DMS114 treated with DMSO at 0.1 percent for 48 hours (cell line): ENCODE measurements around the gene TMF1.

ENCODE experiments used
- DNase-seq: peaks from one replicate; lab custom pipeline; 2025; ENCODE audit not compliant: unreplicated experiment; lab: John Stamatoyannopoulos, UW

TMF1 gene

GRCh38 chr3:69013253-69014021 lies 38.7 kb downstream of the TMF1 start, which contains the start of gene EOGT:
TSS of gene EOGT (minus strand) at chr3:69013684. CDS start at chr3:69009846, 3,838 bp downstream.
- DNase-seq, result peak; percentile 18

- no peak for DNase-seq
These were observed 39.3 kb downstream of the TMF1 start for GRCh38 chr3:69012800-69013252.

- no peak for DNase-seq
These were observed 39.9 kb downstream of the TMF1 start for GRCh38 chr3:69012100-69012799.

GRCh38 chr3:69011096-69011730 lies 40.9 kb downstream of the TMF1 start:
- DNase-seq, result no peak

GRCh38 chr3:69009559-69010410 lies 42.3 kb downstream of the TMF1 start:
- no peak for DNase-seq

GRCh38 chr3:69008980-69009379 lies 43.2 kb downstream of the TMF1 start:
- no peak for DNase-seq

GRCh38 chr3:69005791-69006482 lies 46.2 kb downstream of the TMF1 start:
- no peak for DNase-seq

GRCh38 chr3:69005071-69005790 lies 46.9 kb downstream of the TMF1 start:
- DNase-seq, result no peak

- DNase-seq, result no peak
These were observed 48.0 kb downstream of the TMF1 start for GRCh38 chr3:69004138-69004537.

- no peak for DNase-seq
These were observed 52.5 kb downstream of the TMF1 start for GRCh38 chr3:68999605-69000004.

GRCh38 chr3:68999158-68999557 lies 53.0 kb downstream of the TMF1 start:
- DNase-seq, result no peak

GRCh38 chr3:68997887-68998286 lies 54.2 kb downstream of the TMF1 start:
- DNase-seq, result no peak

- no peak for DNase-seq
These were observed 55.7 kb downstream of the TMF1 start for GRCh38 chr3:68996356-68996995.

GRCh38 chr3:68988740-68989139 lies 63.4 kb downstream of the TMF1 start:
- DNase-seq, result no peak

GRCh38 chr3:68987322-68987721 lies 64.8 kb downstream of the TMF1 start:
- no peak for DNase-seq

GRCh38 chr3:68986496-68987208 lies 65.5 kb downstream of the TMF1 start:
- DNase-seq, result no peak

- no peak for DNase-seq
These were observed 66.9 kb downstream of the TMF1 start for GRCh38 chr3:68985146-68985790.

- no peak for DNase-seq
These were observed 68.1 kb downstream of the TMF1 start for GRCh38 chr3:68984011-68984530.
